ENCODE results near the gene GARIN5A.

DNA sequence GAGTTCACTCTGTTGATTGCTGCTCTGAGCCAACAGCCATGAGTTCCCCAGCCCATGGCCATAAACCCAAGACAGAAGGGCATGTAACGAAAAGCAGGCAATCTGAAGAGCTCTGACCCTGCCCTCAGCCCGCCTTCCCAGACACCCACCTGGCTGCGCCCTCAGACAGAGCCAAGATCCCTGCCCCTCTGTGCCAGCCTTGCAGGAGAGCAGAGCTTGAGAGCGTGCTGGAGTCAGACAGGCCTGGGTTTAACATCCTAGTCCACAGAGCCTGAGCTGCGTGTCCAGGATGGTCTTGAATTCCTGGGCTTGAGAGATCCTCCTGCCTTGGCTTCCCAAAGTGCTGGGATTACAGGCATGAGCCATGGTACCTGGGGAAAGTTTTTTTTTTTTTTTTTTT is 19.3 kb downstream of the GARIN5A start:
- TF ChIP-seq, protein P1, sequence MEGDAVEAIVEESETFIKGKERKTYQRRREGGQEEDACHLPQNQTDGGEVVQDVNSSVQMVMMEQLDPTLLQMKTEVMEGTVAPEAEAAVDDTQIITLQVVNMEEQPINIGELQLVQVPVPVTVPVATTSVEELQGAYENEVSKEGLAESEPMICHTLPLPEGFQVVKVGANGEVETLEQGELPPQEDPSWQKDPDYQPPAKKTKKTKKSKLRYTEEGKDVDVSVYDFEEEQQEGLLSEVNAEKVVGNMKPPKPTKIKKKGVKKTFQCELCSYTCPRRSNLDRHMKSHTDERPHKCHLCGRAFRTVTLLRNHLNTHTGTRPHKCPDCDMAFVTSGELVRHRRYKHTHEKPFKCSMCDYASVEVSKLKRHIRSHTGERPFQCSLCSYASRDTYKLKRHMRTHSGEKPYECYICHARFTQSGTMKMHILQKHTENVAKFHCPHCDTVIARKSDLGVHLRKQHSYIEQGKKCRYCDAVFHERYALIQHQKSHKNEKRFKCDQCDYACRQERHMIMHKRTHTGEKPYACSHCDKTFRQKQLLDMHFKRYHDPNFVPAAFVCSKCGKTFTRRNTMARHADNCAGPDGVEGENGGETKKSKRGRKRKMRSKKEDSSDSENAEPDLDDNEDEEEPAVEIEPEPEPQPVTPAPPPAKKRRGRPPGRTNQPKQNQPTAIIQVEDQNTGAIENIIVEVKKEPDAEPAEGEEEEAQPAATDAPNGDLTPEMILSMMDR (IDR thresholded peaks at IDR 0.05), result no peak
- no peak for TF ChIP-seq POLR2AphosphoS5 (IDR thresholded peaks at IDR 0.05)
